ENCODE data around the gene RXRA.

DNA sequence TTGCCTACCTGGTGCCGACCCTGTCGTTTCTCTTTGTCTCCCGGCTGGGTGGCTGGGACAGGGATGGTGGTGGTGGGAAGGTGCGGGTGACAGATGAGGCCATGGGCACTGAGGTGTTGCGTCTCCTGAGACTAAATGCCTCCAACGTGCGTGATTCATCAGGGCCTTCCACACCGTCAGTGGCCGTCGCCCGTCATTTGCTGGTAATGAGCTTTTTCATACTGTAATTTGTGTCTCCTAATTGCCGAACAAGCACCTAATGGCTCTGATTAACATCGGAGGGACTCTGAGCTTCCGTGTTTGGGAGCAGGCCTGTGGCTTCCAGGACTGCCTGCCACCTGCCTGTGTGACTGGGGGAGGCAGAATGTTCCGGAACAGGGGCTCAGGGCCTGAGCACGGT, 35.2 kb downstream of the RXRA start:
- no peak for TF ChIP-seq POLR2A (IDR thresholded peaks at IDR 0.05)
- TF ChIP-seq, protein P1, sequence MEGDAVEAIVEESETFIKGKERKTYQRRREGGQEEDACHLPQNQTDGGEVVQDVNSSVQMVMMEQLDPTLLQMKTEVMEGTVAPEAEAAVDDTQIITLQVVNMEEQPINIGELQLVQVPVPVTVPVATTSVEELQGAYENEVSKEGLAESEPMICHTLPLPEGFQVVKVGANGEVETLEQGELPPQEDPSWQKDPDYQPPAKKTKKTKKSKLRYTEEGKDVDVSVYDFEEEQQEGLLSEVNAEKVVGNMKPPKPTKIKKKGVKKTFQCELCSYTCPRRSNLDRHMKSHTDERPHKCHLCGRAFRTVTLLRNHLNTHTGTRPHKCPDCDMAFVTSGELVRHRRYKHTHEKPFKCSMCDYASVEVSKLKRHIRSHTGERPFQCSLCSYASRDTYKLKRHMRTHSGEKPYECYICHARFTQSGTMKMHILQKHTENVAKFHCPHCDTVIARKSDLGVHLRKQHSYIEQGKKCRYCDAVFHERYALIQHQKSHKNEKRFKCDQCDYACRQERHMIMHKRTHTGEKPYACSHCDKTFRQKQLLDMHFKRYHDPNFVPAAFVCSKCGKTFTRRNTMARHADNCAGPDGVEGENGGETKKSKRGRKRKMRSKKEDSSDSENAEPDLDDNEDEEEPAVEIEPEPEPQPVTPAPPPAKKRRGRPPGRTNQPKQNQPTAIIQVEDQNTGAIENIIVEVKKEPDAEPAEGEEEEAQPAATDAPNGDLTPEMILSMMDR (IDR thresholded peaks at IDR 0.05): no peak
